SU-DHL-6 (cell line): ENCODE measurements around the gene COQ5.

Experiments used
- H2AFZ ChIP-seq: fragments of 200-600 bp; sonication (generic); 2 replicates; pipeline ENCODE4 v1.6.1; 2014; ENCODE audit warnings: low read depth, mild to moderate bottlenecking, moderate library complexity, mixed read lengths, antibody characterized with exemption, low read length; ENCODE audit not compliant: severe bottlenecking
- H3F3A ChIP-seq: fragments of 200-600 bp; shearing (Covaris generic); 2 replicates; pipeline ENCODE4 v1.6.0; 2016; ENCODE audit warnings: antibody characterized with exemption, mild to moderate bottlenecking; ENCODE audit not compliant: insufficient read depth
- H3K27ac ChIP-seq: fragments of 200-600 bp; sonication (generic); 2 replicates; pipeline ENCODE4 v1.5.1; 2016; ENCODE audit warnings: low read depth, mild to moderate bottlenecking, low read length, moderate library complexity, mixed read lengths
- H3K27me3 ChIP-seq: fragments of 200-600 bp; sonication (generic), shearing (Covaris generic); 2 replicates; pipeline ENCODE4 v1.6.0; 2014; ENCODE audit warnings: mild to moderate bottlenecking, low read length
- H3K36me3 ChIP-seq: fragments of 200-600 bp; sonication (generic); 2 replicates; pipeline ENCODE4 v1.6.1; 2014; ENCODE audit warnings: mild to moderate bottlenecking, low read length, mixed read lengths
- H3K4me2 ChIP-seq: fragments of 300-600, 200-600 bp; shearing (Covaris generic), sonication (generic); 2 replicates; pipeline ENCODE4 v1.6.0; 2014; ENCODE audit warnings: low read length, low read depth, mild to moderate bottlenecking; ENCODE audit not compliant: poor library complexity, severe bottlenecking
- H3K4me3 ChIP-seq: fragments of 200-600 bp; sonication (generic); 2 replicates; pipeline ENCODE4 v1.5.1; 2014; ENCODE audit warnings: antibody characterized with exemption, low read length, mild to moderate bottlenecking, mixed read lengths; ENCODE audit not compliant: insufficient read depth, poor library complexity, severe bottlenecking
- H3K79me2 ChIP-seq: fragments of 200-600 bp; sonication (generic); 2 replicates; pipeline ENCODE4 v1.6.1; 2014; ENCODE audit warnings: mild to moderate bottlenecking, low read length, moderate library complexity; ENCODE audit not compliant: insufficient read depth
- H3K9ac ChIP-seq: fragments of 200-600 bp; sonication (generic); 2 replicates; pipeline ENCODE4 v1.7.0; 2014; ENCODE audit warnings: mild to moderate bottlenecking, low read length
- H3K9me2 ChIP-seq: fragments of 200-600 bp; sonication (generic); replicated peaks from 2 replicates; pipeline ENCODE4 v1.6.1; 2014; ENCODE audit warnings: low read length; ENCODE audit not compliant: insufficient read depth
- H3K9me3 ChIP-seq: fragments of 200-600 bp; sonication (generic); 2 replicates; pipeline ENCODE4 v1.6.1; 2014; ENCODE audit warnings: low read length, mixed read lengths; ENCODE audit not compliant: insufficient read depth
- H4K20me1 ChIP-seq: fragments of 200-600 bp; sonication (generic); 2 replicates; pipeline ENCODE4 v1.6.1; 2014; ENCODE audit warnings: low read depth, mild to moderate bottlenecking, antibody characterized with exemption, low read length, moderate library complexity, mixed read lengths
- CTCF ChIP-seq: fragments of 200-600 bp; sonication (generic); IDR thresholded peaks from one replicate; pipeline ENCODE4 v1.5.1; 2017; ENCODE audit warnings: antibody characterized with exemption, mild to moderate bottlenecking, low read length, moderate library complexity; ENCODE audit not compliant: insufficient read depth, poor library complexity, severe bottlenecking
- EZH2phosphoT487 ChIP-seq: fragments of 200-600 bp; sonication (generic), shearing (Covaris generic); conservative IDR thresholded peaks from 2 replicates; pipeline ENCODE4 v1.6.1; 2018; ENCODE audit warnings: mild to moderate bottlenecking, antibody characterized with exemption, low read length, moderate library complexity, mixed read lengths

Gene COQ5

GRCh38 chr12:120457133-120457532 lies 71.8 kb downstream of the COQ5 start:
- H3K4me3 ChIP-seq = no peak overlapping the region
- H3K9me2 ChIP-seq = no peaks in the 10 kb centered on the region
- no peaks in the 10 kb centered on the region for H3K27me3 ChIP-seq
- H4K20me1 ChIP-seq = no peaks in the 10 kb centered on the region; the same call in 1 of the 2 replicates
- peaks cover 6% of the 10 kb centered on the region; the same call in 1 of the 2 replicates for H3K79me2 ChIP-seq
- H3K36me3 ChIP-seq = peaks cover 15% of the 10 kb centered on the region; the same call in 1 of the 2 replicates
- H3K9me3 ChIP-seq = no peaks in the 10 kb centered on the region
- H3K27ac ChIP-seq = no peak overlapping the region
- no peak overlapping the region for H3K9ac ChIP-seq
- no peak overlapping the region for H2AFZ ChIP-seq
- H3F3A ChIP-seq = peaks cover 35% of the 10 kb centered on the region
- TF ChIP-seq CTCF (peak; percentile 28), EZH2phosphoT487 (no peak)
- no peak overlapping the region for H3K4me2 ChIP-seq

- H3K27me3 ChIP-seq = no peaks in the 10 kb centered on the region
- peak overlapping the region; percentile 51; the same call in 1 of the 2 replicates for H3K27ac ChIP-seq
- H3K9ac ChIP-seq = no peak overlapping the region
- no peak overlapping the region for H3K4me3 ChIP-seq
- H3K4me2 ChIP-seq = no peak overlapping the region
- 0 out of 2 replicates have a peak, but pooled peaks cover 8% of the 10 kb centered on the region for H3K36me3 ChIP-seq
- H2AFZ ChIP-seq = no peak overlapping the region
- no peaks in the 10 kb centered on the region for H3K9me3 ChIP-seq
- H3F3A ChIP-seq = peaks cover 29% of the 10 kb centered on the region
- peaks cover 11% of the 10 kb centered on the region for H3K79me2 ChIP-seq
- no peaks in the 10 kb centered on the region; the same call in 1 of the 2 replicates for H4K20me1 ChIP-seq
- TF ChIP-seq CTCF = no peak
- TF ChIP-seq EZH2phosphoT487 = no peak
- no peaks in the 10 kb centered on the region for H3K9me2 ChIP-seq
Observed at GRCh38 chr12:120455302-120455701, 73.7 kb downstream of the COQ5 start.

GRCh38 chr12:120453977-120454376 lies 75.0 kb downstream of the COQ5 start:
- Histone ChIP-seq H3K4me2 (no peak overlapping the region), H3K27me3 (no peaks in the 10 kb centered on the region), H3K4me3 (no peak overlapping the region), H3K27ac (no peak overlapping the region), H4K20me1 (no peaks in the 10 kb centered on the region; the same call in 1 of the 2 replicates), H3K36me3 (0 out of 2 replicates have a peak, but pooled peaks cover 4% of the 10 kb centered on the region), H3K9ac (no peak overlapping the region), H3K9me3 (no peaks in the 10 kb centered on the region), H3K9me2 (no peaks in the 10 kb centered on the region), H3K79me2 (peaks cover 18% of the 10 kb centered on the region), H3F3A (peaks cover 27% of the 10 kb centered on the region; the same call in 1 of the 2 replicates), H2AFZ (no peak overlapping the region)
- TF ChIP-seq CTCF (peak; percentile 62), EZH2phosphoT487 (no peak)
